HG02852 (cell line): Measurements from ENCODE around the gene CHAF1B.

Experiments used
- ATAC-seq: cut with Tn5 transposase; IDR thresholded peaks from one replicate; pipeline ENCODE4 v1.9.1; 2021; ENCODE audit warnings: mild to moderate bottlenecking, moderate library complexity; ENCODE audit not compliant: unreplicated experiment

Gene CHAF1B

GRCh38 chr21:36425286-36425685, 40.1 kb downstream of the CHAF1B start:
- ATAC-seq: no peak

- ATAC-seq: no peak
These were observed 42.3 kb downstream of the CHAF1B start for GRCh38 chr21:36427502-36427901.

GRCh38 chr21:36428761-36429432, 43.7 kb downstream of the CHAF1B start:
- no peak for ATAC-seq

- peak; percentile 91 for ATAC-seq
These were observed 44.9 kb downstream of the CHAF1B start for GRCh38 chr21:36429947-36430546.

GRCh38 chr21:36430841-36431240, 45.6 kb downstream of the CHAF1B start:
- ATAC-seq: no peak

GRCh38 chr21:36431252-36431651, 46.1 kb downstream of the CHAF1B start:
- no peak for ATAC-seq

GRCh38 chr21:36433059-36433709, 48.0 kb downstream of the CHAF1B start:
- no peak for ATAC-seq

GRCh38 chr21:36434144-36434543, 49.0 kb downstream of the CHAF1B start:
- ATAC-seq: no peak

GRCh38 chr21:36436829-36437744, 51.9 kb downstream of the CHAF1B start:
- ATAC-seq: no peak

- ATAC-seq: no peak
These were observed 52.5 kb downstream of the CHAF1B start for GRCh38 chr21:36437745-36438128.

- no peak for ATAC-seq
These were observed 56.5 kb downstream of the CHAF1B start for GRCh38 chr21:36441715-36442114.

- no peak for ATAC-seq
These were observed 61.1 kb downstream of the CHAF1B start for GRCh38 chr21:36446301-36446700.

GRCh38 chr21:36450511-36450910, 65.3 kb downstream of the CHAF1B start:
- no peak for ATAC-seq

GRCh38 chr21:36451506-36451905, 66.3 kb downstream of the CHAF1B start:
- ATAC-seq: no peak

GRCh38 chr21:36452281-36452825, 67.2 kb downstream of the CHAF1B start:
- no peak for ATAC-seq

- no peak for ATAC-seq
These were observed 68.9 kb downstream of the CHAF1B start for GRCh38 chr21:36454093-36454531.

GRCh38 chr21:36454706-36455105, 69.5 kb downstream of the CHAF1B start:
- no peak for ATAC-seq

- ATAC-seq: no peak
These were observed 71.7 kb downstream of the CHAF1B start for GRCh38 chr21:36456729-36457414.

- ATAC-seq: no peak
These were observed 73.9 kb downstream of the CHAF1B start for GRCh38 chr21:36459098-36459497.

- ATAC-seq: no peak
These were observed 75.7 kb downstream of the CHAF1B start for GRCh38 chr21:36460866-36461265.
